K562 (cell line): Measurements from ENCODE around the gene EYA3. TPM values are rescaled to one million over a fixed set of nuclear protein-coding genes. Genes with fewer than 3 reads are reported as not detected.

Experiments
- ADNP ChIP-seq: fragments of 200-800 bp; sonication (Bioruptor generic); IDR thresholded peaks from 2 replicates; pipeline ENCODE4 v1.6.1; 2016; ENCODE audit warnings: missing genetic modification characterization, missing compliant biosample characterization
- DEAF1 ChIP-seq: fragments of 450-650 bp; formaldehyde crosslinking; IDR thresholded peaks from 2 replicates; pipeline ENCODE4 v1.4.0; 2020; ENCODE audit warnings: mild to moderate bottlenecking, moderate library complexity
- E2F3 ChIP-seq: fragments of 250-450 bp; sonication (Bioruptor Pico); IDR thresholded peaks from 2 replicates; pipeline ENCODE4 v1.4.0; 2020; ENCODE audit warnings: mild to moderate bottlenecking
- FOSL1 ChIP-seq: fragments of 200-800 bp; sonication (Bioruptor generic); conservative IDR thresholded peaks from 2 replicates; pipeline ENCODE4 v1.6.1; 2016; ENCODE audit warnings: missing genetic modification characterization, missing compliant biosample characterization
- HMBOX1 ChIP-seq: sonication (generic); IDR thresholded peaks from 2 replicates; pipeline ENCODE4 v1.6.1; 2016
- KDM1A ChIP-seq, 2 experiments: fragments of 450-650 bp; IDR thresholded peaks; 2 replicates each; pipeline ENCODE4 v1.6.1; 2016; ENCODE audit warnings: mild to moderate bottlenecking in 2 of 2
- MEIS2 ChIP-seq: fragments of 450-650 bp; IDR thresholded peaks from 2 replicates; pipeline ENCODE4 v1.6.1; 2014; ENCODE audit warnings: mild to moderate bottlenecking; ENCODE audit not compliant: partially characterized antibody
- MLX ChIP-seq, 2 experiments: fragments of 450-650 bp in 1 of 2; sonication (generic) in 1 of 2; formaldehyde crosslinking; conservative IDR thresholded peaks; 2 replicates each; pipeline versions ENCODE4 v1.4.0 to v1.8.1; 2020 to 2022; ENCODE audit warnings: mild to moderate bottlenecking in 1 of 2, missing genetic modification reagents in 1 of 2
- POLR2AphosphoS2 ChIP-seq: IDR thresholded peaks from 2 replicates; pipeline ENCODE4 v1.6.1; 2012; ENCODE audit warnings: low read length, improper control_type of control experiment
- SAP30 ChIP-seq: fragments of 200-600 bp; sonication (generic); IDR thresholded peaks from 2 replicates; pipeline ENCODE4 v1.6.1; 2012; ENCODE audit warnings: borderline replicate concordance, low read depth, mild to moderate bottlenecking, moderate library complexity, low read length, control low read depth, inconsistent platforms; ENCODE audit not compliant: insufficient read depth, poor library complexity, severe bottlenecking
- SMARCE1 ChIP-seq: fragments of 450-650 bp; IDR thresholded peaks from 2 replicates; pipeline ENCODE4 v1.7.1; 2016; ENCODE audit warnings: mild to moderate bottlenecking
- SNIP1 ChIP-seq: fragments of 450-650 bp; IDR thresholded peaks from 2 replicates; pipeline ENCODE4 v1.7.1; 2017; ENCODE audit warnings: low read depth, mild to moderate bottlenecking
- TCF3 ChIP-seq: sonication (generic); formaldehyde crosslinking; IDR thresholded peaks from 2 replicates; pipeline ENCODE4 v1.4.0; 2020; ENCODE audit warnings: mild to moderate bottlenecking, missing genetic modification reagents
- TSHZ1 ChIP-seq: fragments of 250-450 bp; sonication (Bioruptor Pico); IDR thresholded peaks from 2 replicates; pipeline ENCODE4 v1.4.0; 2020; ENCODE audit warnings: mild to moderate bottlenecking, moderate library complexity
- ZEB2 ChIP-seq: fragments of 450-650 bp; IDR thresholded peaks from 2 replicates; pipeline ENCODE4 v1.6.1; 2016
- ZNF133 ChIP-seq: fragments of 250-450 bp; sonication (Bioruptor Pico); IDR thresholded peaks from 2 replicates; pipeline ENCODE4 v1.4.0; 2020; ENCODE audit warnings: mild to moderate bottlenecking
- ZNF212 ChIP-seq: fragments of 450-650 bp; formaldehyde crosslinking; IDR thresholded peaks from 2 replicates; pipeline ENCODE4 v1.4.0; 2020; ENCODE audit warnings: mild to moderate bottlenecking
- ZNF511 ChIP-seq: sonication (generic); formaldehyde crosslinking; IDR thresholded peaks from 2 replicates; pipeline ENCODE4 v1.8.0; 2022; ENCODE audit warnings: mild to moderate bottlenecking, missing genetic modification reagents
- ZNF589 ChIP-seq: fragments of 200-800 bp; sonication (Bioruptor generic); IDR thresholded peaks from 2 replicates; pipeline ENCODE4 v1.6.1; 2016; ENCODE audit warnings: low read depth, missing genetic modification characterization, missing compliant biosample characterization
- ZNF695 ChIP-seq: fragments of 450-650 bp; formaldehyde crosslinking; IDR thresholded peaks from 2 replicates; pipeline ENCODE4 v1.4.0; 2020; ENCODE audit warnings: mild to moderate bottlenecking, moderate library complexity
- polyA plus RNA-seq, 8 experiments: library from polyadenylated mRNA; depleted of rRNA in 4 of 8; stranded (reverse) in 5 of 8; unstranded in 3 of 8; fragments of >200 nt; fragmentation: Nextera tagmentation in 2 of 8; fragmentation: Illumina TruSeq in 1 of 8; extraction: Ambion mirVana in 2 of 8; extraction: Trizol in 1 of 8; gene quantifications; 2 replicates each; pipeline versions ENCODE4 v1.2.1 to v1.2.3, GENCODE V29; 2011 to 2014; ENCODE audit warnings: inconsistent platforms in 1 of 8, missing spikeins in 1 of 8
- total RNA-seq, 7 experiments: library from RNA; depleted of rRNA in 6 of 7; stranded (reverse); fragments of >200 nt in 6 of 7; fragmentation: Illumina TruSeq in 2 of 7; extraction: Trizol in 2 of 7; gene quantifications; 2 replicates each; pipeline versions ENCODE4 v1.2.1 to v1.2.3, GENCODE V29; 2011 to 2021; ENCODE audit warnings: low replicate concordance in 1 of 7

The EYA3 gene
- total and polyA plus RNA-seq, 9 of the 15 experiments (the other 6 are each of a cell fraction or from before 2014, with no cell fraction given), result 21.7 to 64.0 (median 43.6) TPM

DNA sequence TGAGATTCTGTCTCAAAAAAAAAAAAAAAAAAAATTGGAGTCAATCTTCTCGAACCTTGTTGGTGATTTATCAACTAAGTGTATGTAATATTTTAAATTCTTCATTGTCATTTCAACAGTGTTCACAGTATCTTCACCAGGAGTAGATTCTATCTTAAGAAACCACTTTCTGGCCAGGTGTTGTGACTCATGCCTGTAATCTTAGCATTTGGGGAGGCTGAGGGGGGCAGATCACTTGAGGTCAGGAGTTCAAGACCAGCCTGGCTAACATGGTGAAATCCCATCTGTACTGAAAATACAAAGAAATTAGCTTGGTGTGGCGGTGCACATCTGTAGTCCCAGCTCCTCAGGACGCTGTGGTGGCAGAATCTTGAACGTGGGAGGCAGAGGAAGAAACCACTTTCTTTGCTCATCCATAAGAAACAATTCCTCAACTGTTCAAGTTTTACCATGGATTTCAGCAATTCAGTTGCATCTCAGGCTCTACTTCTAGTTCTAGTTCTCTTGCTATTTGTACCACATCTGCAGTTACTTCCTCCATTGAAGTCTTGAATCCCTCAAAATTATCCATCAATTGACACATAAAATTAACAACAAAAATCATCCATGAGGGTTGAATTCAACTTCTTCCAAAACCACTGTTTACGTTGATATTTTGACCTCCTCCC lies 30.4 kb upstream of the EYA3 start (continued):
- TF ChIP-seq TSHZ1 (CRISPR knock-in tag) (no peak), TCF3 (CRISPR knock-in tag) (peak; percentile 47; the same call in 1 of the 2 replicates), DEAF1 (no peak), MLX (CRISPR knock-in tag; conservative IDR thresholded peaks at IDR 0.05) (no peak), HMBOX1 (peak; percentile 26; the same call in 1 of the 2 replicates), SNIP1 (no peak), ZNF589 (CRISPR knock-in tag) (no peak), SMARCE1 (peak; percentile 75), SAP30 (no peak), POLR2AphosphoS2 (no peak), ZNF511 (no peak), MEIS2 (no peak), KDM1A (IDR thresholded peaks at IDR 0.05) (peak; percentile 41 to 56; a peak in 2 of 4 replicates), ZEB2 (peak; percentile 84), ZNF212 (no peak), E2F3 (CRISPR knock-in tag) (no peak), ADNP (peak; percentile 96), ZNF695 (no peak), ZNF133 (CRISPR knock-in tag) (no peak), FOSL1 (peak; percentile 83)
